NT2/D1 (cell line): ENCODE results near the gene KRT73.

Experiments used
- SUZ12 ChIP-seq: IDR thresholded peaks from 2 replicates; pipeline ENCODE4 v1.6.1; 2011; ENCODE audit not compliant: insufficient read length, insufficient read depth; ENCODE audit errors: extremely low read depth
- YY1 ChIP-seq: IDR thresholded peaks from 2 replicates; pipeline ENCODE4 v1.6.1; 2011; ENCODE audit not compliant: insufficient read length, insufficient read depth
- ZNF274 ChIP-seq: IDR thresholded peaks from 2 replicates; pipeline ENCODE4 v1.6.1; 2011; ENCODE audit warnings: mild to moderate bottlenecking, low read depth, low read length

GRCh38 chr12:52587563-52587962 lies 30.8 kb downstream of the KRT73 start:
- TF ChIP-seq SUZ12, result no peak
- TF ChIP-seq ZNF274, result no peak
- TF ChIP-seq YY1, result no peak
